HG03354 (cell line): ENCODE results near the gene CLDN22.

Source experiments
- ATAC-seq: cut with Tn5 transposase; IDR thresholded peaks from one replicate; pipeline ENCODE4 v1.9.1; 2021; ENCODE audit warnings: mild to moderate bottlenecking; ENCODE audit not compliant: unreplicated experiment, poor library complexity, severe bottlenecking

The CLDN22 gene

DNA sequence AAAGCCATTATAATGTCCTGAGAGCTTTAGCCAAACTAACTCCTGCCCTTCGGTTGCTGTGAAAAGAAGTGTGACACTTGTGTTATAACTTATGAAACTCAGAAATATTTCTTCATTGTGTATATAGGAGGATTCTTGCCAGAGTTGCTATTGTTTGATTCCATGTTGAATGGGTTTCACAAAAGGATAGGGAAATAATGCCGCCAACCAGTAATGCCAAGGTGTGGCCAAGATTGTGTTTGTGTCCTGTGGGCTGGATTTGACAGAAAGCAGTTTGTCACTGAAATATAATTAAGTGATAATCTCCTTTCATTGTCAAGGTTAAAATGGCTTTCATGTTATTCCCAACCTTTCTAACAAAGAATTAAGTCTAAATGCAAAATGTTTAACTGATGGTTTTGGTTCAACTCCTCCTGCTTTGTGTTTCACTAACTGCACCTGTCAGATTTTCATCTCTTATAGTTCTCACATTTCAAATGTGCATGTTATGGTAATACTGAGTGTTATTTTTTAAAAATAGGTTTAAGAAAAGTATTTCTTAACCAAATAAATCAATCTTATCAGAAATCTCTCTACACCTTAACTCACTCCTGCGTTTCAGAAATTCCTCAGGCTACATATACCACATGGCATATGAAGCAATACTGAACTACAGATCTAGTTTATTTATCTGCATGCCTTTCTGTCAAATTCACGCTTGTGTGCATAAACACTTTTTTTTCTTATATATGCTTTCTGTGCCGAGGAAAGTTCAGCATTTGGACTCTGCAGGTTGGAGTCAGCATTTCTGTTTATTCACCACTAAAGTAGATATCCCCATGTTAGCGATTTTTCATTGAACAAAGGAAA lies at the start of gene CLDN22:
Gene CLDN22 (minus strand): TSS at position 66 of the 849 bp plus-strand sequence. CDS start 58 bp downstream, at position 8.
- ATAC-seq = no peak

DNA sequence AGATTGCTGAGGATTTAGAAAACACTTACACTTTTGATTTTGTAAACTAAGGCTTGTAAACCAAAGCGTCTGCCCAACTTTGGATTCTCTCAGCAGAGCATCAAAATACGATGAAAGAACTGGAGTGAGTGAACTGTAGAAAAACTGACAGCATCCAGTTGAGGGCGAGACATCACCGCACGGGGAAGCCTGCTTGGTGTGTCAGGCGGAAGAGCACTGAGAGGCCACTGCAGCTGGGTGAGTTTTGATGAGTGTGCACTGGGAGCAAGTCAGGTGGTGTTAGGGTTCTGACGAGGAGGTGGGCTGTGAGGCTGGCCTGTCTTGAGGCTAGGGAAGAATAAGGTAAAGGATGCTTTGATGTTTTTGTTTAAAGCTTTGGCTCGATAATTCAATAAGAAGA lies 49.0 kb upstream of the CLDN22 start:
- ATAC-seq = no peak

DNA sequence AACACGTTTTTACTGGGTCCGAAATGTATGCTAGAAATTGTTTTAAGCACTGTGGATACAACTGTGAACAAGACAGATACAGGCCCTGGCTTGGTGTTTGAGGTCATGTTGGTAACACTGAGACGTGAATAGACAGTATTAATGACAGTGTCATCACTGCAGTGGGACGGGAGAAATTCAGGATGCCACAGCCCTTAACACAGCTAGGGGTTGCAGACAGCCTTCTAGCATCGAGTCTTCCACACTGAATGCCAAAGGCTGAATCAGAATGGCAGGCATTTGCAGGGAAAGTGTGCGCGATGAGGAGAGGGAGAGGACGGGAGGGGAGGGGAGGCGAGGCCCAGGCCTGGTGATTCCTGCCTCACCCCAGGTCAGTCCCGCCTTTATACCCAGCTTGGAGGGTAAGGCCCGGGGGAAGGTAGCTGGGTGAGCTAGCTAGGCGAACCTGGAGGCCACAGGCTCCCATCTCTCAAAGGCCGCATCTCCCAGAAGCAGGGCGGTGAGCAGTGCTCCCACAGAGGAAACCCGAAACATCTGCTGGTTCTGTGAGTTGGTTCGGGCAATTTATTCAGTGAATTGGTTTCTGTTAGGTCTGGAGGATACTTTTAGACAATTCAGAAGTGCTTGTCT lies 46.2 kb upstream of the CLDN22 start:
- no peak for ATAC-seq

DNA sequence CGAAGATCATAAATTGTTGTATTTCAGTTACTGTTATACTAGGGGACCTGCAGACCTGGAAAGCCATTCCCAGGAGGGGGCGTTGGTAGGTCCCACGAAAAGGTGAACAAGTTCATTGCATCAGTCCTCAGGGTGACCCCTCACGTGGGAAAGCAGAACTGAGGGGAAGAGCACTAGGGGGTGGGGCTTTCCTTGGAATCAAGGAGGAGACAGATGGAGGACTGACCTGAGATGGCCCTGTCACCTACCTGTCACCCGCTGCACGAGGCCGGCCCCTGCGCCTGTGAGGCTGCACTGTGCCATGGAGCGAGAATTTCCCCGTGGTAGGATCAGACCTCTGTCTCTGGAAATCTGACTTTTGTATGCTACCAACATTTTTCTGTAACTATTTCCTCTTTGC lies 43.9 kb upstream of the CLDN22 start:
- no peak for ATAC-seq

DNA sequence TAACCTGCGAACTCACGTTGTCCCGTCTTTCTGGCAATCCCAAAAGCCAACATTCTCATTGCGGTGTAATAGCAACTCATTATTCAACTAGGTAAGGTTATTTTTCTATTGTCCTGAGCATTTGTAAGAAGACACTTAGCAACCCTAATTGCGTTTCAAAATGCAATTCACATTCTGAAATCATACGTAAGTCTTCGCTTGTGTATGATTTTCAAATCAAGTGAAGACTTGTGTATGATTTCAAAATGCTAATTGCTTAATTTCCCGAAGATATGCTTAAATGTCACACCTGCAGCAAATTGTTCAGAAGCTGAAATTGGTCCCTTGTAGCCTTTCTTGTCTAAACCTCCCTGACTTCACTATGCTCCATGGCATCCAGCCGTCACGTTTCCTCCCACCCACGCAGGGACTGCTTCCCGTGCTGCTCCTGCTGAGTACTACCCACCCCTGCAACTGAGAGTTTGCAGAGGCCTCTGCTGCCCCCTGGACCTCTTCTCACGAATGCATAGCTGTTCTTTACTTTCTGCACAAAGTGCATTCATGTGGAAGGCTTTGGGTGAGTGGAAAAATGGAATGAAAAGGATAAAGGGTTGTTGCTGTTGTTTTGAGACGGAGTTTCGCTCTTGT lies 43.0 kb upstream of the CLDN22 start:
- no peak for ATAC-seq

DNA sequence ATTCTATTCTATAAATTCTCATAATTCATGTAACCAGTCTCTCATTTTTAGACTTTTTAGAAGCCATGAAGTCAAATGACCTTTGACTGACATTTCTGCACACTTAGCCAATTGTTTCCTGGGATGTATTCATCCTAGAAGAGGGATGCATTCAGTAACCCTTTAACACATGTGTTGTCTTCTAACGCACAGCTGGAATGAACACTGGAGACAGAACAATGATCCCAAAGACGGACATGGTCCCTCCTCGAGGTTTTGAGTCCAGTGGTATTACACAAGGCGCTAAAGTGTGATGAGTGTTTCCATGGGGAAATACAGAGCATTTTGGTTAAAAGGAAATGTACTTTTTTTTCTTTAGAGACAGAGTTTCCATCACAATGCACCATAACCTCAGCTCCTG lies 42.0 kb upstream of the CLDN22 start:
- no peak for ATAC-seq

DNA sequence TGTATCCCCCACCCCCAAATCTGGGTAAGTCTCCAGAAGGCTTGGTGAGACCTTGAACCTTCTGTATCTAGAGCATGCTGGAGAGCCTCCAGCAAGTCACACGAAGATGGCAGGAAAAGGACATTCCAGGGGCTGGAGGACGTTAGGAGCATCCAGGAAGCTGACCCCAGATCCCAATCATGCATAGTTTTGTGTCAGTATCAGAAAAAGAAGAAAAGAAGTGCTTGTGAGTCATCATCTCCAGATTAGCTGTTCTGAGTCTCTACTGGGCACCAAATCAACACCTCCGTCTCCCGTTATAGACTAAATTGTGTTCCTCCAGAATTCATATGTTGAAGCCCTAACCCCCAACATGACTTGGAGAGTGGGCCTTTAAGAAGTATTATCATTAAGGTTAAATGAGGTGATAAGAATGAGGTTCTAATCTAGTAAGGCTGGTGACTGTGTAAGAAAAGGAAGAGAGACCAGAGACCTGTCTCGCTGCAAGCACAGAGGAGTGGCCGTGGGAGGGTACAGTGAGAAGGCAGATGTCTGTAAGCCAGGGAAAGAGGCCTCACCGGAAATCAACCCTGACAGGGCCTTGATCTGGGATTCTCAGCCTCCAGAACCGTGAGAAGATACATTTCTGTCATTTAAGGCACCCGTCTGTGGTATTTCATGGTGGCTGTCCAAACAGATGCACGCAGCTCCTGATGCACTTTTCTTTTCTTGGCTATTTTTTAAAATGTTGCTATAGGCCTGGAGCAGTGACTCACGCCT lies 40.3 kb upstream of the CLDN22 start:
- ATAC-seq = no peak

DNA sequence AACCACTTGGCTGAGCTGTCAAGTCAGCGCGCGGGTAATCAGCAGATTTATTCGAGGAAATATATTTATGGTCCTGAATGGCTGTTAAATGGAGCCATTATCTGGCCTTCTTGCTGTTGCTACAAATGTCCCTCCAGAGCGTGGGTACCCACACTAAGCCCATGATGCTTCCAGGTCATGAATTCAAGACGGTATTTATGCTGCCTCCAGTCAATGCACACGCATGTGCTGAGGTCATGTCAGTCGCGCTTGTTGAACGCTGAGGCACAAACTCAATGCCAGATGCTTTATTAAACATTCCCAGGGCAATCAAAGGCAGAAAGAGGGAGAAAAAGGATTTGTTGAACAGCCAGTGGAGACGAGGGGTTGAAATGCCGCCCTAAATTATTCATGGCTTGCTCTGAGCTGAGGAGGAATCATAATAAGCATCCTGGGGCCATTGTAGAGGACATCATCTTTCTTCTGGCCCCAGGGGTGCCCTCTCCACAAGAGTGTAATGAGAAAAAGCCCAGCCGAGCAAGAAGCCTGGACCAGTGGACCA lies 38.2 kb upstream of the CLDN22 start:
- ATAC-seq = no peak

DNA sequence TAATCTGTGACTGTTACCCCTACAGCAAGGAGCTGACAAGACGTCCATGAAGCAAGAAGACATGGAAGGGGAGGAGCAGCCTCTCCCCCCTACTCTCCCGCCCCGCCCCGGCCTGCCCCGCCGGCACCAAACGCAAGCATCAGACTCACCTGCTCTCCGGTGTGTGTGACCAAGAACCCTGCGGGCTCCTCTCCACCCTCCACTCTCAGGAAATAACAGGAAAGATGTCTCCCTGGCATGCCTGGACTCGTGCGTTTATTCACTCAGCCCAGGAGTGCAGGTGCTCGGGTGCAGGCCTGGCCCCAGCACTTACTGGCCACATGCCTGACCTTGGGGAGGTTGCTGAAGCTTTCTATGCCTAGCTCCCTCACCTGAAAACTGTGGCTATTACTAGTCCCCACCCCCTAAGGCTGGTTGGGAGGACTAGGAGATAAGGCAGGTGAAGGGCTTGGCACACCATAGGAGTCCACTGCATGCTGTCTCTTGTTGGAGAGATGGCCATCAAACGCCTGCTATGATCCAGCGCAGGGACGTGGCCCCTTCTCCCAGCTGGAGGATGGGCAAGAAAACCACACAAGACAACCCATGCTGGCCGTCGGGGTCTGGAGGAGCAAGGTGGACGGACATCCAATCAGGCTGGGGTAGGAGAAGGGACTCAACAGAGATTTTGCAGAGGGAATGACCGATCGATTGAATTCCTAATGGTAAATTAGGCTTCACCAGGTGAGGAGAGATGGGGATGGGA lies 37.0 kb upstream of the CLDN22 start:
- no peak for ATAC-seq

DNA sequence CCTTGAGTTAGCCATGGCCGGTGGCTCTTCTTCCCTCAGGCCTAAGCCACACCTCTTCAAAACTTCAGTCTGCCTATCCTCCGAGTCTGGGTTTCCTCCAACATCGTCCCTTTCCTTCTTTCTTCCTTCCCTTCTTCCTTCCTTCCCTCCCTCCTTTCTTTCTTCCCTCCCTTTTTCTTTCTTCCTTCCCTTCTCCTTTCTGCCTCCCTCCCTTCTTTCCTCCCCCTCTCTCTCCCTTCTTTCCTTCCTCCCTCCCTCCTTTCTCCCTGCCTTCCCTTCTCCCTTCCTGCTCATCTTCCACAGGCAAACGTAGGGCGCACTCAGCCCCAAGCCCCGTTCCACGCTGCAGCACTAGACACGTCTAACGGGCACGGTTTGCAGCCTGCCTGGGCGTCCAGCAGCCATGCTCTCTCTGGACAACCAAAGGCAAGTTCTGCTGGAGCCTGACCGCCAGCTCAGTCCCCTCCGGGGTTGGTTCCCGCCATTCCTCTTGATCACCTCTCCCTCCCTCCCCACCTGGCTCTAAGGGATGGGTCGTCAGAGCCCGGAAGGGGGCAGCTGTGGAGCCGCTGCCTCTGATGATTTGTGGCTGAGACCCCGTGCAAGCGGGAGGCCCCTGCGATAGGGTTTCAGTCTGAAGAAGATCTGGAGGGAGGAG lies 36.2 kb upstream of the CLDN22 start:
- ATAC-seq = no peak

DNA sequence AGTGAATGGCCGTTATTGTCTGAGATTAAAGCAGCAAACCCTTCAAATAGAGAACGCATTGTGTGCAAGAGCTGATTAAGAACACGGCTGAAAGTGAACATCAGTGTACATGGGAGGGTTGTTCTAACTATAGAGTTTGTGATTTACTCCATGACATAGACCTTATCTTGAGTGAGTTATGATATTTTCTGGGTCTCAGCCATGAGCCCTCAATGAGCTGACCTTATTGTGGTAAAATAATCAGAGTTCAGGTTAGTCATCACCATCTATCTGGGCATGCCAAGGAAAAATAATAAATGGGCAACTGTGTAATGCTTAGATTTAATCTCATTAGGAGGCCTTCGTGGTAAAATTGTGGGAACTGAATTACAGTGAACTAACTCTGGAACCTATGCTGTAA lies 35.3 kb upstream of the CLDN22 start:
- ATAC-seq = no peak

DNA sequence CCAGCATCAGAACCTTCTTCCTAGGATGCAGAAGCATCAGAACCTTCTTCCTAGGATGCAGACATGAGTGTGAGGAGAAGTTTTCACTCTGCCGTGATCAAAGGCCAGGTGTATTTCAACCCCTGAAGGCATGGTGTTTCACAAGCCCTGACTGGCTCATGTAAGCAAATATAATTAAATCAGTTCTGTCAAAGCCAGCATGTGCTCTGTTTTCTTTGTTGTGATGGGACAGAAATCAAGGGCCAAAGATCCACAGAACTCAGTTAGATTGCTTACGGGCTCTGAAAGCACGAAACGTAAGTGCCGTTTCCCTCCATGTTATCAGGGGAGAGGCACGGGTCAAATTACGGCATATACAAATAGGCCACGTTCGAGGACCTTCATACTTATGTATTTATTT lies 34.1 kb upstream of the CLDN22 start:
- no peak for ATAC-seq

DNA sequence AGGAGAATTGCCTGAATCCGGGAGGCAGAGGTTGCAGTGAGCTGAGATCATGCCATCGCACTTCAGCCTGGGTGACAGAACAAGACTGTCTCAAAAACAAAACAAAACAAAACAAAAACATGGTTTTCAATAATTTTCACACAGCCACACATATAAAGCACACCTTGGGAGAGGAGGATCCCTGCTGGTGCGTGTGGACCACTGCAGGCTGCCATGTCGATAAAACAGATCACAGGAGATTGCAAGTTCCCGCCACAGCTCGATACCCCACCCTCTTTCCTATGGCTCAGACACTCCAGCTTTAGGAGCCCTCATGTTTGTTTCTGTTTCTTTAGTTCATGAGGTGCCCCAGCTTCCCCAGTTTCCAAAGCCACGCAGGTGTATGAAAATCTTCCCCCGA lies 33.5 kb upstream of the CLDN22 start:
- no peak for ATAC-seq

DNA sequence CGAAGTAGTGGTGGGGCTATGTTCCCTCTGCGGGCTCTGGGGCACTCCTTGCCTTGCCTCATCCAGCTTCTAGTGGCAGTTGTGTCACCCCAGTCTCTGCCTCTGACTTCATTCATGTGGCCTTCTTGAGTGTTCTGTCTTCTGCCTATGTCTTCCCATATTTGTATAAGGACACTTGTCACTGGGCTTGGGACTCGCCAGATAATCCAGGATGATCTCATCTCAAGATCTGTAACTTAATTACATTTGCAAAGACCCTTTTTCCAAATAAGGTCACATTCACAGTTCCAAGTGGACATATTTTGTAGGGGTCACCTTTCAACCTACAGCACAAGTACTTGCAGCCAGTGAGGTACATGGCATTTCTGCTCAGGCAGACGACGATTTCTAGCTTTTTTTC lies 32.5 kb upstream of the CLDN22 start:
- ATAC-seq = no peak

DNA sequence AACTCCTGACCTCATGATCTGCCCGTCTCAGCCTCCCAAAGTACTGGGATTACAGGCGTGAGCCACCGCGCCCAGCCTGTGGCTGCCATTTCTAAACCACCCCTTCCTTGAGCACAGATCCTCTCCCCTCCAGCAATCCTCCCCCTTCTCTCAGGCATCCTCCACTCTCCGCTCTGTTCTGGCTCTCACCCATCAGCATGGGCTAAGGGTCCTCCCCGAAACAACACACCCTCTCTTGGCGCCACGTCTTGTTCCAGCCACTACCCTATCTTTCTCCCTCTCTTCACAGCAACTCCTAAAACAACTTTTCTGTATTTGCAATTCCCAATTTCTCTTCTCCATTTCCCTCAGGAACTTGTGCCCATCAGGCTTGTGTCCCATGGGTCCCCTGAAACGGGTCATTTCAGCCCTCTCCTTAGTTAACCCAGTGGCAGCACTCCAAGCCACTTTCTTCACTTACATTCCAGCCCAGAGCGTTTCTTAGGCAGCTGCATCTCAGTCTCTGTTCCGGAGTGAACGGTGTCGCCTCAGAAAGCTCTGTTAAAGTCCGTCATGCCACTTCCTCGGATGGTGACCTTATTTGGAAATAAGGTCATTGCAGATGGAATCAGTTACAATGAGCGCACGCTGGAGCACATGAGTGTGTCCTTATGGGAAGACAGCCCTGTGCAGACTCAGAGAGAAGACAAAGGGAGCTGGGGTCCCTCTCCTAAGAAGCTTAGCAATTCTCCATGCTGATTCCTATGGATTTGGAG lies 30.4 kb upstream of the CLDN22 start:
- ATAC-seq = no peak

DNA sequence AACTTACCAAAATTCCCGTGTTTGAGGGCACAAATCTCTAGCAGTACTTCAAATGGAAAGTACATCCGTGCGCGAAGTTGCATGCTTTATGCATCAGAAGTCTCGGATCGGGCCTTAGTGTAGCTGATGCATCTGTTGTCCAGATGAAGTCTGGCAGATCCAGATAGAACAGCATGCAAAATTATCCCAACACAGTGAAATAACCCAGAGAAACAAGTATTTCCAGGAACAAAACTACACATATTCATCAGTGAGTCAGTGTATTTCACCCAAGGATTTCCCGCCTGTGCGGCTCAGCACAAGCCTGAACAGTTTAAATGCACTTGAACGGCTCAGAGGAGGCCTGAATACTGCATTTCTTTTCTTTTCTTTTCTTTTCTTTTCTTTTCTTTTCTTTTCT lies 29.6 kb upstream of the CLDN22 start:
- ATAC-seq = no peak

DNA sequence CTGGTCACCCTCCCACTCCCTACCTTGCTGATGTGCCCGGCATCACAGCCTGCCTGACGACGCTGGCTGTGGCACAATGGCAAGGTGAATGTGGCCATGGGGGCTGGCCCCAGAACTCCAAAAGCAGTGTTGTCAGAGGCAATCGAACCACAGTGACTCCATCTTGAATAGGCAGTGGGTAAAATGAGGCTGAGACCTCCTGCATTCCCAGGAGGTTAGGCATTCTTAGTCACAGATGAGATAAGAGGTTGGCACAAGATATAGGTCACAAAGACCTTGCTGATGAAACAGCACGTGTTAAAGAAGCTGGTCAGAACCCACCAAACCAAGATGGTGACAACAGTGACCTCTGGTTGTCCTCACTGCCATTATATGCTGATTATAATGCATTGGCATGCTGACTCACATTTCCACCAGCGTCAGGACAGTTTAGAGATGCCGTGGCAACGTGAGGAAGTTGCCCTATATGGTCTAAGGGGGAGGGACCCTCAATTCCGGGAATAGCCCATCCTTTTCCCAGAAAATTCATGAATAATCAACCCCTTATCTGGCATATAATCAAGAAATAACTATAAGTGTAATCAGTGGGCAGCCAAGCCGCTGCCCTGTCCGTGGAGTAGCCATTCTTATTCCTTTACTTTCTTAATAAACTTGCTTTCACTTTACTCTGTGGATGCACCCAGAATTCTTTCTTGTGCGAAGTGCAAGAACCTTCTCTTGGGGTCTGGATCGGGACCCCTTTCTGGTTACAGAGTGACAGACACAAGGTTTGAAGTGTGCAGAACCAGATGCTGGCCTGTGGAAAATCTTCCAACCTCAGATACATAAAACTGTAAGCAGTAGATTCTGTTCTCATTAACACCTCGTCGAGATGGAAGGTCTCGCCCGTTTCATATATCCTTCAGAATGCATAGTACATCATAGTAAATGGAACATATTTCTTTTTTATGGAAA lies 28.9 kb upstream of the CLDN22 start:
- ATAC-seq = no peak
